ACC112 (cell line): Measurements from ENCODE around the gene FUCA2.

ENCODE experiments used
- H2AFZ ChIP-seq: fragments of 200-600 bp; sonication (generic); one replicate; pipeline ENCODE4 v1.6.0; 2017; ENCODE audit warnings: antibody characterized with exemption, low read length; ENCODE audit not compliant: unreplicated experiment
- H3K27ac ChIP-seq: fragments of 200-600 bp; sonication (generic); 2 replicates; pipeline ENCODE4 v1.5.1; 2014; ENCODE audit warnings: low read depth, mild to moderate bottlenecking, antibody characterized with exemption, low read length, moderate library complexity
- H3K27me3 ChIP-seq: fragments of 200-600 bp; sonication (generic); 2 replicates; pipeline ENCODE4 v1.6.1; 2014; ENCODE audit warnings: mild to moderate bottlenecking, antibody characterized with exemption, low read length, moderate library complexity, mixed read lengths; ENCODE audit not compliant: insufficient read depth
- H3K36me3 ChIP-seq: fragments of 200-600 bp; sonication (generic); 2 replicates; pipeline ENCODE4 v1.6.1; 2016; ENCODE audit warnings: mild to moderate bottlenecking, antibody characterized with exemption, low read length, moderate library complexity, mixed read lengths; ENCODE audit not compliant: insufficient read depth
- H3K4me1 ChIP-seq: fragments of 200-600 bp; sonication (generic); one replicate; pipeline ENCODE4 v1.6.1; 2016; ENCODE audit warnings: low read length, mixed read lengths; ENCODE audit not compliant: insufficient read depth, unreplicated experiment, control insufficient read depth
- H3K4me3 ChIP-seq: fragments of 200-600 bp; sonication (generic); 2 replicates; pipeline ENCODE4 v1.5.1; 2014; ENCODE audit warnings: mild to moderate bottlenecking, low read depth, low read length
- H3K79me2 ChIP-seq: fragments of 200-600 bp; sonication (generic); one replicate; pipeline ENCODE4 v1.6.0; 2016; ENCODE audit warnings: low read length; ENCODE audit not compliant: control insufficient read depth, unreplicated experiment, insufficient read depth

FUCA2 gene

DNA sequence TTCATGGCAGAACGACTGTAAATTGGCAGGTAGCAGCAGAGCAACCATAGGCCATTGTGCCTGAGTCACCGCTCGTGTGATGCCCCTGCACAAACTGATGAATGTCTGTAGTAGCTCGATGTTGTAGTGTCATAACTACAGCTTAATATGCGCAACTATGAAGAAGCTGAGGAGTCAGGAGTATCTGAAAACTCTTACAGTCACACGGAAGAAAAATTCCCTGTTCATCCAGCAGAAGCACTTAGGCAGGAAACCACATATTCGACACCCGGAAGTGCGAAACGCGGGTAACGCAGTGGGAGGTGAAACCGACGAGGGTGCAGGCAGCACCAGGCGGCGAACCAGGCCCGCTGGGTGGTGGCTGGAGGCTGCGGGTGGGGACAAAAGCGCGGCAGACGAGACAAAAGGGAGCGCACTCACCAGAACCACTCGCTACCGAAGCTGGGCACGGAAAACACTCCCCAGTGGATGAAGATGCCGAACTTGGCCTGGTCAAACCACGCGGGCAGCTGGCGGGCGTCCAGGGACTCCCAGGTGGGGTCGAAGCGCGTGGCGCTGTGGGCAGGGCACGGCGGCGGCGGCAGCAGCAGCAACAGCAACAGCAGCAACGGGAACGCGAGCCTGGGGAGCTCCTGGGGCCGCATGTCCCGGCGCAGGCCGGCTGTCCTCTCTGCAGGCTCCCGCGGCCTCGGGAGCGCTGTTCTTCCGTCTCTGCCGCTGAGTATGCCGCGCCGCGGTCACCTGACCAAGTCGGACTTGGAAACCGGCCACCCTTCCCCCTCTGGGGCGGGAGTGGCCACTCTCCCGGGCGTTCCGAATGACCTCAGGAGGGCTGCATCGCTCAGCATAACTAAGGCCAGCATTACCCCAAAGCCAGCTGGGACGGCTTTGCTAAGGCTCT is at the start of gene FUCA2:
Gene FUCA2, minus strand, starts transcription at position 730 of the 901 bp plus-strand sequence. Its CDS starts 86 bp downstream, at position 644.
- Histone ChIP-seq H3K4me1 (peaks cover 27% of the 10 kb centered on the region), H3K4me3 (peak within 1 kb of the TSS; percentile 89), H3K27ac (peak within 1 kb of the TSS; percentile 60), H3K27me3 (no peaks in the 10 kb centered on the region), H3K79me2 (peaks cover 39% of the 10 kb centered on the region), H2AFZ (peak within 1 kb of the TSS; percentile 95), H3K36me3 (0 out of 2 replicates have a peak, but pooled peaks cover 7% of the 10 kb centered on the region)

GRCh38 chr6:143561105-143561704 is 49.7 kb upstream of the FUCA2 start:
- H3K79me2 ChIP-seq = no peaks in the 10 kb centered on the region
- H3K27ac ChIP-seq = no peak overlapping the region
- no peak overlapping the region for H2AFZ ChIP-seq
- H3K36me3 ChIP-seq = no peaks in the 10 kb centered on the region
- no peaks in the 10 kb centered on the region for H3K4me1 ChIP-seq
- H3K4me3 ChIP-seq = no peak overlapping the region
- no peaks in the 10 kb centered on the region for H3K27me3 ChIP-seq

- Histone ChIP-seq H3K4me1 (no peaks in the 10 kb centered on the region), H3K4me3 (no peak overlapping the region)
These were observed 47.6 kb upstream of the FUCA2 start for GRCh38 chr6:143559051-143559660.

GRCh38 chr6:143556529-143556928 is 45.0 kb upstream of the FUCA2 start:
- Histone ChIP-seq H3K27ac (no peak overlapping the region), H3K27me3 (no peaks in the 10 kb centered on the region)

More at GRCh38 chr6:143559051-143559660, 47.6 kb upstream of the FUCA2 start:
- Histone ChIP-seq H3K36me3 (no peaks in the 10 kb centered on the region), H3K27ac (no peak overlapping the region), H3K79me2 (no peaks in the 10 kb centered on the region), H2AFZ (no peak overlapping the region), H3K27me3 (no peaks in the 10 kb centered on the region)

DNA sequence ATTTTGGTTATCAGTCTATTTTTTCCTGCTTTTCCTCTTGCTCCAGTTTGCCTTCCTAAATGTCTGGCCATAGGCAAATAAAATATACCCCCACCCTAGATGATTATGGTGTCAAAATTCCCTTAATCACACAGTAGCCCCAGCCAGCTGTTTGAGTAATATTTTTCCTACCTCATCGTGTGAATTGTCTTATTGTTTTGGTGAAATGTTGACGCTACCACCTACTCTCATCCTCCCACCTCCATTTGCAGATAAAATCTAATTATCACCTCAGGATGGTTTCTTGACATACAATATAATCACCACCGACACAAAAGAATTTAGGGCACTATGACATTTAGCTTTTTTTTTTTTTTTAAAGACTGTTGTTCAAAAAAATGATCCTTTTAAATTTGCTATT is 44.1 kb upstream of the FUCA2 start:
- H3K27ac ChIP-seq = no peak overlapping the region
- H3K36me3 ChIP-seq = no peaks in the 10 kb centered on the region
- H3K27me3 ChIP-seq = no peaks in the 10 kb centered on the region
- H3K4me3 ChIP-seq = no peak overlapping the region
- H3K4me1 ChIP-seq = no peaks in the 10 kb centered on the region
- H2AFZ ChIP-seq = no peak overlapping the region
- H3K79me2 ChIP-seq = no peaks in the 10 kb centered on the region

More at GRCh38 chr6:143556529-143556928, 45.0 kb upstream of the FUCA2 start:
- H3K79me2 ChIP-seq = no peaks in the 10 kb centered on the region
- H3K4me1 ChIP-seq = no peaks in the 10 kb centered on the region
- no peak overlapping the region for H3K4me3 ChIP-seq
- H3K36me3 ChIP-seq = no peaks in the 10 kb centered on the region
- H2AFZ ChIP-seq = no peak overlapping the region

GRCh38 chr6:143555071-143555492 is 43.6 kb upstream of the FUCA2 start:
- no peak overlapping the region for H2AFZ ChIP-seq
- no peaks in the 10 kb centered on the region for H3K79me2 ChIP-seq
- H3K36me3 ChIP-seq = no peaks in the 10 kb centered on the region
- no peaks in the 10 kb centered on the region for H3K27me3 ChIP-seq
- H3K4me1 ChIP-seq = no peaks in the 10 kb centered on the region
- H3K27ac ChIP-seq = no peak overlapping the region
- H3K4me3 ChIP-seq = no peak overlapping the region

DNA sequence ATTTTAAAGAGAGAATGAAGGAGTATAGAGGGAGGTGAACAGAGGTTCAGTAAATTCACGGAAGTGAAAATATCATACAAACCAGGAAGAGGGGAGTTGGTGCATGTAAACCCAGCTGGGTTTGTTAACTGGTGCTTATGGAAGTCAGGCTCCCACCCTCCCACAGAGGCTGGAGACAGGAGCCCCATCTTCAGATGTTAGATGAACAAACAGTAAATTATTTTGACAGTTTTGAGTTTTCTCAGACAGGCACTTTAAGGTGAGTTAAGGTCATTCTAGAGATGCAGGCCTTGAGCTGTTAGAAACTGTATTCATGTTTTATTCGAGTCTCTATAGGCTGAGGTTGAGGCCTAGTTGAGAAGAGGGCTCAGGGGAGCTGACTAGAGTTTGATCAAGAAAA is 41.8 kb upstream of the FUCA2 start:
- H3K36me3 ChIP-seq = no peaks in the 10 kb centered on the region
- no peaks in the 10 kb centered on the region for H3K79me2 ChIP-seq
- H3K4me3 ChIP-seq = no peak overlapping the region
- no peaks in the 10 kb centered on the region for H3K27me3 ChIP-seq
- H3K4me1 ChIP-seq = no peaks in the 10 kb centered on the region
- H2AFZ ChIP-seq = no peak overlapping the region
- H3K27ac ChIP-seq = no peak overlapping the region

DNA sequence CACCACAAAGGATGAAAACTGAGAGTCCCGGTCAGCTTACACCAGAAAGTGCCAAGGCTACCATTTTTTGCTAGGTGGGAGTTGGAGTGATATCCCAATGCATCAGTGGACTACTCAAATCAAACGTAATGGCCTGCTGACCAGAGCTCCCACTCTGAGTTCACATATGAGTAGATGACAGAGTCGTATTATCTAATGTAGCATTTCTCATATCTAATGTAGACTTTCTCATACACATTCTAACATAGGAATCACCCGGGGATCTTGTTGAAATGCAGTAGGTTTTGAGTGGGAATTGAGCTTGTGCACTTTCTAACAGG is 38.4 kb upstream of the FUCA2 start:
- H2AFZ ChIP-seq = no peak overlapping the region
- H3K79me2 ChIP-seq = no peaks in the 10 kb centered on the region
- H3K27me3 ChIP-seq = no peaks in the 10 kb centered on the region
- no peaks in the 10 kb centered on the region for H3K4me1 ChIP-seq
- H3K4me3 ChIP-seq = no peak overlapping the region
- H3K36me3 ChIP-seq = no peaks in the 10 kb centered on the region
- no peak overlapping the region for H3K27ac ChIP-seq

- Histone ChIP-seq H3K4me1 (no peaks in the 10 kb centered on the region), H3K27ac (no peak overlapping the region), H3K4me3 (no peak overlapping the region), H3K36me3 (no peaks in the 10 kb centered on the region), H3K27me3 (no peaks in the 10 kb centered on the region), H3K79me2 (no peaks in the 10 kb centered on the region), H2AFZ (no peak overlapping the region)
These were observed 37.9 kb upstream of the FUCA2 start for GRCh38 chr6:143549221-143549948.

GRCh38 chr6:143546599-143546998 is 35.1 kb upstream of the FUCA2 start:
- Histone ChIP-seq H3K27ac (no peak overlapping the region), H3K27me3 (no peaks in the 10 kb centered on the region), H3K4me3 (no peak overlapping the region), H3K4me1 (no peaks in the 10 kb centered on the region), H3K36me3 (no peaks in the 10 kb centered on the region), H2AFZ (no peak overlapping the region), H3K79me2 (no peaks in the 10 kb centered on the region)
